GM23248 (cell line): ENCODE data around the gene FCHSD1. TPM values are rescaled to one million over a fixed set of nuclear protein-coding genes. Genes with fewer than 3 reads are reported as not detected.

Source experiments
- DNase-seq: peaks from one replicate; pipeline ENCODE4 v3.0.0-alpha.2; 2015
- H2AFZ ChIP-seq: fragments of 200-600 bp; sonication (generic); 2 replicates; pipeline ENCODE4 v1.6.1; 2016; ENCODE audit warnings: antibody characterized with exemption
- H3F3A ChIP-seq: fragments of 200-600 bp; sonication (generic); 2 replicates; pipeline ENCODE4 v1.6.1; 2016; ENCODE audit warnings: mild to moderate bottlenecking, antibody characterized with exemption, mixed run types; ENCODE audit not compliant: insufficient read depth
- H3K27ac ChIP-seq: fragments of 200-600 bp; sonication (generic); 2 replicates; pipeline ENCODE4 v1.5.1; 2016; ENCODE audit warnings: mild to moderate bottlenecking
- H3K27me3 ChIP-seq: fragments of 200-600 bp; sonication (generic); replicated peaks from 2 replicates; pipeline ENCODE4 v1.6.1; 2016; ENCODE audit warnings: mild to moderate bottlenecking; ENCODE audit not compliant: insufficient read depth
- H3K36me3 ChIP-seq: fragments of 200-600 bp; sonication (generic); 2 replicates; pipeline ENCODE4 v1.6.1; 2016; ENCODE audit warnings: low read depth, mild to moderate bottlenecking
- H3K4me1 ChIP-seq: fragments of 200-600 bp; sonication (generic); 2 replicates; pipeline ENCODE4 v1.6.1; 2016; ENCODE audit warnings: mild to moderate bottlenecking; ENCODE audit not compliant: insufficient read depth
- H3K4me2 ChIP-seq: fragments of 200-600 bp; sonication (generic); one replicate; pipeline ENCODE4 v1.6.1; 2016; ENCODE audit warnings: mild to moderate bottlenecking; ENCODE audit not compliant: unreplicated experiment
- H3K4me3 ChIP-seq: fragments of 200-600 bp; sonication (generic); 2 replicates; pipeline ENCODE4 v1.5.1; 2016; ENCODE audit warnings: mild to moderate bottlenecking
- H3K79me2 ChIP-seq: fragments of 200-600 bp; sonication (generic); 2 replicates; pipeline ENCODE4 v1.6.1; 2016; ENCODE audit warnings: mild to moderate bottlenecking; ENCODE audit not compliant: insufficient read depth
- H3K9ac ChIP-seq: fragments of 200-600 bp; sonication (generic); 2 replicates; pipeline ENCODE4 v1.6.1; 2016; ENCODE audit warnings: mild to moderate bottlenecking
- H3K9me2 ChIP-seq: fragments of 200-600 bp; sonication (generic); 2 replicates; pipeline ENCODE4 v1.6.1; 2016; ENCODE audit warnings: mixed run types, mild to moderate bottlenecking, moderate library complexity; ENCODE audit not compliant: insufficient read depth
- H3K9me3 ChIP-seq: fragments of 200-600 bp; sonication (generic); one replicate; pipeline ENCODE4 v1.6.1; 2017; ENCODE audit warnings: low read depth
- H4K20me1 ChIP-seq: fragments of 200-600 bp; sonication (generic); 2 replicates; pipeline ENCODE4 v1.6.0; 2016; ENCODE audit not compliant: insufficient read depth
- EZH2 ChIP-seq: fragments of 200-600 bp; sonication (generic); IDR thresholded peaks from 2 replicates; pipeline ENCODE4 v1.6.1; 2018; ENCODE audit warnings: antibody characterized with exemption, mild to moderate bottlenecking; ENCODE audit not compliant: insufficient read depth, poor library complexity, severe bottlenecking
- EZH2phosphoT487 ChIP-seq: fragments of 200-600 bp; sonication (generic); IDR thresholded peaks from 2 replicates; pipeline ENCODE4 v1.6.1; 2018; ENCODE audit warnings: antibody characterized with exemption, moderate library complexity, mild to moderate bottlenecking, low read depth; ENCODE audit not compliant: insufficient read depth
- WGBS, 2 experiments: methylation state at CpG; one replicate each; pipeline ENCODE4 v1.1.6; 2015 to 2017; ENCODE audit warnings: low lambda C conversion rate in 2 of 2, low coverage in 1 of 2; ENCODE audit errors: missing lambda C conversion rate in 2 of 2; 5-methylcytosine and 5-hydroxymethylcytosine counted together
- in situ Hi-C: fragments of 300-500 bp; cut with MboI; formaldehyde crosslinking; loops from 2 replicates; pipeline ENCODE4 v1.15.0; 2020
- polyA plus RNA-seq: library from polyadenylated mRNA; unstranded; fragments of >200 nt; fragmentation: Nextera tagmentation; extraction: Ambion mirVana; gene quantifications from 2 replicates; pipeline ENCODE4 v1.2.1, GENCODE V29; 2016
- total RNA-seq: library from RNA; depleted of rRNA; stranded (reverse); fragments of >200 nt; shearing (Covaris generic); gene quantifications from 2 replicates; pipeline ENCODE4 v1.2.3, GENCODE V29; 2014

Gene FCHSD1
- total and polyA plus RNA-seq, 2 experiments from 2014 or later: 23.8 to 32.0 TPM

- H3K36me3 ChIP-seq: no peaks in the 10 kb centered on the region
- WGBS, 2 experiments: 25 to 35% methylated on average over 6 of the region's 6 CpGs
- in situ Hi-C loops: no loop called here
- H3K9me2 ChIP-seq: no peaks in the 10 kb centered on the region
- peaks cover 24% of the 10 kb centered on the region for H3K4me1 ChIP-seq
- H3F3A ChIP-seq: peaks cover 37% of the 10 kb centered on the region
- DNase-seq: peak; percentile 98
- no peaks in the 10 kb centered on the region for H3K27me3 ChIP-seq
- no peak for TF ChIP-seq EZH2
- no peak for TF ChIP-seq EZH2phosphoT487
- peak overlapping the region; percentile 63 for H2AFZ ChIP-seq
- H3K9me3 ChIP-seq: no peaks in the 10 kb centered on the region
- peak overlapping the region; percentile 81 for H3K9ac ChIP-seq
- peak overlapping the region; percentile 97 for H3K4me2 ChIP-seq
- peak overlapping the region; percentile 95 for H3K27ac ChIP-seq
- peaks cover 96% of the 10 kb centered on the region for H3K79me2 ChIP-seq
- H4K20me1 ChIP-seq: no peaks in the 10 kb centered on the region
- peak overlapping the region; percentile 66 for H3K4me3 ChIP-seq
Measured at GRCh38 chr5:141603923-141604717, 47.1 kb downstream of the FCHSD1 start.

DNA sequence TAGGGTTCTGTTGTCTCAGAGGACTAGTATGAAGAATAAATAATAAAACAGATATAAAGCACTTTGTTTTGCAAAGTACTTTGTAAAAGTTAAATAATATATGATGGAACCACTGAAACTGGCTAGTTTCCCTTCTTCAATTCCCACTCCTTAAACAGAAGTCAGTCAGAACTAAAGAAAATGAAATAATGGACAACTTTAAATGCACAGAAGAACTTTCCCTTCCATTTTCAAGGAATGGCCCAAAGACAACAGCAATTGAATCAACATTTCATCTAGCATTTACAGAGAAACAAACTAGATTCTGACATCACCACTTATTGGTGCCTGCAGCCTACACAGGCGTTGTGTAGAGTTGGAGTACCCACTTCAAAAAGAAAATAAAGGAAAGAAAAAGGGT lies 48.6 kb downstream of the FCHSD1 start:
- TF ChIP-seq EZH2phosphoT487 (no peak), EZH2 (no peak)

GRCh38 chr5:141598391-141599345 lies 52.5 kb downstream of the FCHSD1 start:
- Histone ChIP-seq H3K4me2 (peak overlapping the region; percentile 4), H2AFZ (no peak overlapping the region), H3K27ac (peak overlapping the region; percentile 59)

More for the DNA sequence above, 48.6 kb downstream of the FCHSD1 start:
- Histone ChIP-seq H3K27me3 (no peaks in the 10 kb centered on the region), H3K4me3 (no peak overlapping the region), H3K9me3 (no peaks in the 10 kb centered on the region), H3K36me3 (no peaks in the 10 kb centered on the region), H3F3A (peaks cover 47% of the 10 kb centered on the region), H3K4me1 (peaks cover 38% of the 10 kb centered on the region), H3K4me2 (no peak overlapping the region), H2AFZ (no peak overlapping the region), H3K9ac (no peak overlapping the region), H3K27ac (peak overlapping the region; percentile 95), H4K20me1 (no peaks in the 10 kb centered on the region), H3K9me2 (no peaks in the 10 kb centered on the region), H3K79me2 (peaks cover 96% of the 10 kb centered on the region)
- in situ Hi-C loops: no loop called here
- no peak for DNase-seq
- WGBS, 2 experiments: 94 to 96% methylated on average over 1 of the region's 1 CpG

DNA sequence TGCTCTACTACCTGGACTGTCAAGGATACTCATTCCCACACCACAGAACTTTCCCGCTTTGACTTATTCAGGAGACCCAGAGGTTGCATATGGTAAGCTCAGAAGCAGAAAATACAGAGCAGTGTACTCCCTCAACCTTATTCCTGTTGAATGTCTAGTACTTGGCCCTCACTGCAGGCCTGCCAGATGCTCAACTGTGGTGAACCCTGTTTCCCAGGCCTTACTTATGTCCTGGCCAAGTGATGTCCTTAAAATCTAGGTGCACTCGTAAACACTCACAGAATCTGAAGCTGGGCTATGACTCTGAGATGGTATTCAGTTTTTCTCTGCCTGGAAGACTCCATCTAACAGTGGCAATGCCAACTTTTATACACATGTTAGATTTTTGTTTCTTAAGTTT lies 53.4 kb downstream of the FCHSD1 start:
- DNase-seq: no peak
- no peaks in the 10 kb centered on the region for H4K20me1 ChIP-seq
- H3K4me3 ChIP-seq: no peak overlapping the region
- peaks cover 21% of the 10 kb centered on the region for H3F3A ChIP-seq
- no peaks in the 10 kb centered on the region for H3K36me3 ChIP-seq
- no peaks in the 10 kb centered on the region for H3K9me3 ChIP-seq
- no peaks in the 10 kb centered on the region for H3K27me3 ChIP-seq
- H2AFZ ChIP-seq: no peak overlapping the region
- no peak for TF ChIP-seq EZH2
- no peak for TF ChIP-seq EZH2phosphoT487
- no peak overlapping the region for H3K4me2 ChIP-seq
- H3K27ac ChIP-seq: no peak overlapping the region
- no peaks in the 10 kb centered on the region for H3K9me2 ChIP-seq
- peaks cover 18% of the 10 kb centered on the region for H3K4me1 ChIP-seq
- no peak overlapping the region for H3K9ac ChIP-seq
- WGBS, 2 experiments: 94 to 96% methylated on average over 2 of the region's 2 CpGs
- in situ Hi-C loops: no loop called here
- peaks cover 100% of the 10 kb centered on the region for H3K79me2 ChIP-seq

More at GRCh38 chr5:141598391-141599345, 52.5 kb downstream of the FCHSD1 start:
- in situ Hi-C loops: no loop called here
- no peak for TF ChIP-seq EZH2phosphoT487
- TF ChIP-seq EZH2: no peak
- no peaks in the 10 kb centered on the region for H3K9me2 ChIP-seq
- 6 to 11% methylated on average over 3 of the region's 3 CpGs for WGBS, 2 experiments
- no peak overlapping the region for H3K4me3 ChIP-seq
- DNase-seq: peak; percentile 77
- peaks cover 24% of the 10 kb centered on the region for H3K4me1 ChIP-seq
- peaks cover 100% of the 10 kb centered on the region for H3K79me2 ChIP-seq
- H4K20me1 ChIP-seq: no peaks in the 10 kb centered on the region
- H3K9me3 ChIP-seq: no peaks in the 10 kb centered on the region
- peaks cover 29% of the 10 kb centered on the region for H3F3A ChIP-seq
- H3K9ac ChIP-seq: peak overlapping the region; percentile 30
- no peaks in the 10 kb centered on the region for H3K27me3 ChIP-seq
- H3K36me3 ChIP-seq: no peaks in the 10 kb centered on the region
